Measurements from ENCODE around the gene ZNF175. TPM values are rescaled to one million over a fixed set of nuclear protein-coding genes. Genes with fewer than 3 reads are reported as not detected.

Gene ZNF175
- total RNA-seq, 1 experiment from 2014 or later: 10.4 TPM

DNA sequence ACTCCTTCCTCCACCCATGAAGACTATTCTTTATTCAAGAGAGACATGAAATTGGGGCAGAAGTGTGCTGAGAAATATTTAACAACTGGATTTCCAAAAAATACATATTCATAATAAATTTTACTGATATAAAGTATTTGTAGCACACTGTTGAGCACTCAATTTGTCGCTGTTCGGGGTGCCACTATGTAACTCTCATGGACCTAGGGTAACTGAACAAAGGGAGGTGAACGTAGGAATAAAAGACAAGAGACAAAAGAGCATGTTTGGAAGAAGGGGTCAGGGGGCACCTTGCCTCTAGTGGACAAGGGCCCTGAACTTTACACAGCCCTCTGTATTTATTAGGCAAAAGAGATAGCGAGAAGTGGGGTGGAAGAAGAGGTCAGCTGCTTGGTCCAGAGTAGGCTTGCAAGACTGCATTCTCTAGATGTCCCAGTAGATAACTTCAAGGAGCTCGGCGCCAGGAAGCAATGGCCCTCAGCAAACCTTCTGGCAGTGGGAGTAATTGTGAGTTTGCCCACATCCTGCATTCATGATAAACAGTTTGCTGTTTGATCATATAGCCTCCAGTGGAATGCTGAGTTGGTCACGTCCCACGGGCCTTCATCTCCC, 4.5 kb upstream of the ZNF175 start:
- CTCF ChIA-PET: no interaction called here
- TF ChIP-seq, protein P1, sequence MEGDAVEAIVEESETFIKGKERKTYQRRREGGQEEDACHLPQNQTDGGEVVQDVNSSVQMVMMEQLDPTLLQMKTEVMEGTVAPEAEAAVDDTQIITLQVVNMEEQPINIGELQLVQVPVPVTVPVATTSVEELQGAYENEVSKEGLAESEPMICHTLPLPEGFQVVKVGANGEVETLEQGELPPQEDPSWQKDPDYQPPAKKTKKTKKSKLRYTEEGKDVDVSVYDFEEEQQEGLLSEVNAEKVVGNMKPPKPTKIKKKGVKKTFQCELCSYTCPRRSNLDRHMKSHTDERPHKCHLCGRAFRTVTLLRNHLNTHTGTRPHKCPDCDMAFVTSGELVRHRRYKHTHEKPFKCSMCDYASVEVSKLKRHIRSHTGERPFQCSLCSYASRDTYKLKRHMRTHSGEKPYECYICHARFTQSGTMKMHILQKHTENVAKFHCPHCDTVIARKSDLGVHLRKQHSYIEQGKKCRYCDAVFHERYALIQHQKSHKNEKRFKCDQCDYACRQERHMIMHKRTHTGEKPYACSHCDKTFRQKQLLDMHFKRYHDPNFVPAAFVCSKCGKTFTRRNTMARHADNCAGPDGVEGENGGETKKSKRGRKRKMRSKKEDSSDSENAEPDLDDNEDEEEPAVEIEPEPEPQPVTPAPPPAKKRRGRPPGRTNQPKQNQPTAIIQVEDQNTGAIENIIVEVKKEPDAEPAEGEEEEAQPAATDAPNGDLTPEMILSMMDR (conservative IDR thresholded peaks at IDR 0.05; ENCODE audit: low read depth, low read length): no peak
- no peak for TF ChIP-seq EZH2 (IDR thresholded peaks at IDR 0.05; ENCODE audit: borderline replicate concordance, low read depth, low read length, poor library complexity, severe bottlenecking)
- DNase-seq (ENCODE audit: low spot score): no peak
- peaks cover 3% of the 10 kb centered on the region for H3K4me1 ChIP-seq (ENCODE audit: insufficient read depth, low read length, poor library complexity, severe bottlenecking)
- POLR2A ChIA-PET (ENCODE audit: low non-redundant PET): no interaction called here
- H3K27ac ChIP-seq (ENCODE audit: low read depth, low read length, poor library complexity, severe bottlenecking): no peak overlapping the region
- peaks cover 51% of the 10 kb centered on the region for H3K27me3 ChIP-seq (replicated peaks; ENCODE audit: insufficient read depth, low read depth, low read length, poor library complexity)
- intact Hi-C loops (cut with micrococcal nuclease; ENCODE audit: unreplicated experiment): no loop called here
- H3K36me3 ChIP-seq (ENCODE audit: insufficient read depth, low read length, poor library complexity, severe bottlenecking): no peaks in the 10 kb centered on the region
- no peak overlapping the region for H3K4me3 ChIP-seq (ENCODE audit: low read depth, low read length, poor library complexity, severe bottlenecking)
- no TSS peak for BruUV-seq (replicated peaks)
- no peaks in the 10 kb centered on the region for H3K9me3 ChIP-seq (ENCODE audit: low read depth, low read length, poor library complexity, severe bottlenecking)

DNA sequence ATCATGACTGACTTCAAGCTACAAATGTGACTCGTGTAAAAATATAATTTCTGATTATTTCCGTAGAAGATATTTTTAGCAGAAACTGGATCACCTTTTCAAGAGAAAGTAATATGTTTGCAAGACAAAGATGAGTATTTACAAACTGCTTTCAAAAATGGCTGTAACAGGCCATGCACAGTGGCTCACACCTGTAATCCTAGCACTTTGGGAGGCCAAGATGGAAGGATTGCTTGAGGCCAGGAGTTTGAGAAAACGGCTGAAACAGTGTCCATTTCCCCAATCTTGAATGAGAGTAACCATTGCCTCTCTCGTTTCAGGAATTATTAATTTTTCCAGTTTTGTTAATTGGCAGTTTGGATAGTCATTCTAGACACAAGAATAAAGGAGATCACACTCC, 3.5 kb upstream of the ZNF175 start:
- no TSS peak for BruUV-seq (replicated peaks)
- no peak overlapping the region for H3K27ac ChIP-seq (ENCODE audit: low read depth, low read length, poor library complexity, severe bottlenecking)
- H3K4me3 ChIP-seq (ENCODE audit: low read depth, low read length, poor library complexity, severe bottlenecking): no peak overlapping the region
- H3K4me1 ChIP-seq (ENCODE audit: insufficient read depth, low read length, poor library complexity, severe bottlenecking): peaks cover 3% of the 10 kb centered on the region
- H3K9me3 ChIP-seq (ENCODE audit: low read depth, low read length, poor library complexity, severe bottlenecking): no peaks in the 10 kb centered on the region
- DNase-seq (ENCODE audit: low spot score): no peak
- H3K36me3 ChIP-seq (ENCODE audit: insufficient read depth, low read length, poor library complexity, severe bottlenecking): no peaks in the 10 kb centered on the region
- no peak for TF ChIP-seq EZH2 (IDR thresholded peaks at IDR 0.05; ENCODE audit: borderline replicate concordance, low read depth, low read length, poor library complexity, severe bottlenecking)
- TF ChIP-seq, protein P1 (conservative IDR thresholded peaks at IDR 0.05; ENCODE audit: low read depth, low read length): no peak
- POLR2A ChIA-PET (ENCODE audit: low non-redundant PET): no interaction called here
- H3K27me3 ChIP-seq (replicated peaks; ENCODE audit: insufficient read depth, low read depth, low read length, poor library complexity): peaks cover 51% of the 10 kb centered on the region
- CTCF ChIA-PET: no interaction called here
- intact Hi-C loops (cut with micrococcal nuclease; ENCODE audit: unreplicated experiment): no loop called here

DNA sequence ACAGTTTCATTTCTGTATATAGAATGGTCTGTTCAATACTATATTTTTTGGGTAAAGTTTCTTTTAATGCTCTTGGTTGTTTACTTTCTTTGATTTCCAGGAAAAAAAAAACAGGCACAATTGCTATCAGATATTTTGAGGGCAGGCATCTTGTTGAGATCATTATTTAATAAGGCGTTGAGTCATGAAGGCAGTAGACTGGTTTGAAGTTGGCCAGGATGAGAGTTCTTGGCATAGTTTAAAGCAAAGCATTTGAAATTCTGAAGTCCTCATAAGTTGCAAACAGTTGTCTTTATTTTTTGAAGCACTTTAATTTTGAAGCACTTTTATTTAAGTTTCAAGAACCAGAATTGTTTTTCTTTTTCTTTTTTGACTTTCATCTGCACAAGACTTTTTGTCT, 2.6 kb upstream of the ZNF175 start:
- intact Hi-C loops (cut with micrococcal nuclease; ENCODE audit: unreplicated experiment): no loop called here
- BruUV-seq (replicated peaks): no TSS peak
- no peak overlapping the region for H3K4me3 ChIP-seq (ENCODE audit: low read depth, low read length, poor library complexity, severe bottlenecking)
- H3K27me3 ChIP-seq (replicated peaks; ENCODE audit: insufficient read depth, low read depth, low read length, poor library complexity): peaks cover 51% of the 10 kb centered on the region
- H3K36me3 ChIP-seq (ENCODE audit: insufficient read depth, low read length, poor library complexity, severe bottlenecking): no peaks in the 10 kb centered on the region
- H3K27ac ChIP-seq (ENCODE audit: low read depth, low read length, poor library complexity, severe bottlenecking): no peak overlapping the region
- no peaks in the 10 kb centered on the region for H3K9me3 ChIP-seq (ENCODE audit: low read depth, low read length, poor library complexity, severe bottlenecking)
- TF ChIP-seq, protein P1 (conservative IDR thresholded peaks at IDR 0.05; ENCODE audit: low read depth, low read length): no peak
- TF ChIP-seq EZH2 (IDR thresholded peaks at IDR 0.05; ENCODE audit: borderline replicate concordance, low read depth, low read length, poor library complexity, severe bottlenecking): no peak
- DNase-seq (ENCODE audit: low spot score): no peak
- POLR2A ChIA-PET (ENCODE audit: low non-redundant PET): no interaction called here
- CTCF ChIA-PET: no interaction called here
- H3K4me1 ChIP-seq (ENCODE audit: insufficient read depth, low read length, poor library complexity, severe bottlenecking): peaks cover 3% of the 10 kb centered on the region
